Dedifferentiated amniotic fluid mesenchymal stem cell (primary cell): ENCODE data around the gene MYL7.

ENCODE experiments used
- DNase-seq: peaks from one replicate; pipeline ENCODE4 v3.0.0-alpha.2; 2016; ENCODE audit errors: extremely low spot score

The MYL7 gene

DNA sequence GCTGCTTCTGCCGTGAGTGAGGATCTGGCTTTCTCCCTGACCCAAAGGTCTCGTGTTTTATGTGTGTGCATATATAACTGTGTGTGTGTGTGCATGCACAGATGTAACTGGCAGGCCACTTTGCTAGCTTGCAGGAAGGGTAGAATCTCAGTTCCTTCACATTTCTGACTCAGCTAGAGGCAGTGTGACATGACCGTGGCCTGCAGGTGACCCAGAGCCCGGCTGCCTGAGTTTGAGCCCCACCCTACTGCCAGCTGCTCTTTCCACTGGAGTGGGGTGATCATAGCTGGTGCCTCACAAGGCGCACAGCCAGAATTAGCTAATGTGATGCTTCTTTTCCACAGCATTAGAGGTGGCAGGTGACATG is 9.3 kb upstream of the MYL7 start:
- no peak for DNase-seq

DNA sequence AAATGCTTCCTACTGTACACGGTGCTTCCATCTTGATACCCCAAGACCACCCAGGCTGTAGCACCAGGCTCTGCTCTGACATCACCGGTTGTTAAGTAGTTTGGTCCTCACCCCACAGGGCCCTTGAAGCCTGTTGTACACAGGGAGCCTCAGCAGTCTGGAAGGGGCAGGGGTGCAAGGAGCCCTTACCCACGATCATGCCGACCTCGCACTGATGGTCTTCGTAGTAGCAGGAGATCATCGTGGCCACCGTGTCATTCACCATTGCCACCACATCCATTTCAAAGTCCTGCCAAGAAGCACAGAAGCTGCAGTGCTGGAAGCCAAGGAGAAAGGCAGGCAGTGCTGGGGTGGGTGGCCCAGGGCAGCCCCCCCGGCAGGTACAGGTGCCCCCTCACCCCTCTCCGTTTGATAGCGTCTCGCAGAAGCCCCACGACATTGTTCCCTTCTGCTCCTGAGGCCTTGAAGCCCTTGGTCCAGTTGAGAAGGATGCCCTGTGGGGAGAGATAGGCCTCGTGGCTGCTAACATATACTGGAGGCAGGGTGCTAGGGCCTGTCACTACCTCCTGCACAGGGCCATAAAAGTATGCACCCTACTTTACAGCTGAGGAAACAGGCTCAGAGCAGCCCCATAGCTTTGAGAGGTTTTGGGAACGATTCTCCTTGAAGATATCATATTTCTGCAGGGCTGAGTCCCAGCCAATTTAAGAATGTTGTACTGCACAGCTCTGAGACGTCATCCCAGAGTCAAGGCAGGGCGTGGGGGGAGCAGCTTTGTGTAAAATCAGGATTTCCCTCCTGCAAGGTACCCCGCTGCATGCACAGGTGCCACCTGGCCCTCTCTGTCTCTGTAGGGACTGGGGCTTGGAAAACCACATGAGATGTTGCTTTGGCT is 8.7 kb upstream of the MYL7 start:
- peak; percentile 31 for DNase-seq

GRCh38 chr7:44148961-44149536 is 7.9 kb upstream of the MYL7 start:
- DNase-seq = no peak

GRCh38 chr7:44148166-44148565 is 7.0 kb upstream of the MYL7 start:
- no peak for DNase-seq

DNA sequence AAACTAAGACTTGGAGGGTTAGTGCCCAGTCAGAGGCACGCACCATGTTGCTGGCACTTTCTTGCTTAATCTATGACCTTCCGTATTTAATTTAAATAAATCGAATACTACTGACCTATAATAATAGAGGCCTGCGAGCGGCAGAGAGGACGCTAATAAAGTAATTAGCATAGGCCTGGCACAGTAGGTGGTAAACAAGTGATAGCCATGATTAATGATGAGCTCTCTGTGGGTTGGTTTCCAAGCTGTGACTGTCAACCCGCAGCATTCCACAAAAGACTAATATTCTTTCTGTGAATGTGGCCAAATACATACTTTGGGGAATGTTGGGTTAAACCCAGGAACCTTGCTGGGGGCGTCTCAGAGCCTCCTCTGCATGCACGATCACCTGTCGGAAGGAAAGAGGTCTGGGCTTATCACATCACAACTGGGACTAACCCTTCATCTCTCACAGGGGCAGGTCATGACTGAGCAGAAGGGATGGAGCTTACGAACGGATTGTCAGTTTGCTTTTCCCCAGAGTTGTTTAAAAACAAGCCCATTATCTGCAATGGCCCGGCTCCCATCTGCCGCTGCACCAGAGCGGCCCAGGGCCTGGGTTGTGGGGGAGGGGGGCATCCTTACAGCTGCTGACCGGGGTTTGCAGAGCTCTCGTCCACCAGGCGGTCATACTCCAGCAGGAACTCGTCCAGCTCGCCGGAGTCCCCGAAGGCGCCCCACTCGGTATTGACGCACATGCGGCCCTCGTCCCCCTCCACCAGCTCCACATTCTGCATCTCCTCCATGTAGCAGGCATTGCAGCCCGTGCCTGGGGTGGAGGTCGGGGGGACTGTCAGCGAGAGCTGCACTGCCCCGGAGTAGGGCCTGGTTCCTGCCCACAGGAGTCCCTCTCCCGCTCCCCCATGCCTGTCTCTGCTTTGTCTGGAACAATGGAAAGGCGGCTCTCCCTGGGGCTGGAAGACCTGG is 6.2 kb upstream of the MYL7 start:
- DNase-seq = no peak

DNA sequence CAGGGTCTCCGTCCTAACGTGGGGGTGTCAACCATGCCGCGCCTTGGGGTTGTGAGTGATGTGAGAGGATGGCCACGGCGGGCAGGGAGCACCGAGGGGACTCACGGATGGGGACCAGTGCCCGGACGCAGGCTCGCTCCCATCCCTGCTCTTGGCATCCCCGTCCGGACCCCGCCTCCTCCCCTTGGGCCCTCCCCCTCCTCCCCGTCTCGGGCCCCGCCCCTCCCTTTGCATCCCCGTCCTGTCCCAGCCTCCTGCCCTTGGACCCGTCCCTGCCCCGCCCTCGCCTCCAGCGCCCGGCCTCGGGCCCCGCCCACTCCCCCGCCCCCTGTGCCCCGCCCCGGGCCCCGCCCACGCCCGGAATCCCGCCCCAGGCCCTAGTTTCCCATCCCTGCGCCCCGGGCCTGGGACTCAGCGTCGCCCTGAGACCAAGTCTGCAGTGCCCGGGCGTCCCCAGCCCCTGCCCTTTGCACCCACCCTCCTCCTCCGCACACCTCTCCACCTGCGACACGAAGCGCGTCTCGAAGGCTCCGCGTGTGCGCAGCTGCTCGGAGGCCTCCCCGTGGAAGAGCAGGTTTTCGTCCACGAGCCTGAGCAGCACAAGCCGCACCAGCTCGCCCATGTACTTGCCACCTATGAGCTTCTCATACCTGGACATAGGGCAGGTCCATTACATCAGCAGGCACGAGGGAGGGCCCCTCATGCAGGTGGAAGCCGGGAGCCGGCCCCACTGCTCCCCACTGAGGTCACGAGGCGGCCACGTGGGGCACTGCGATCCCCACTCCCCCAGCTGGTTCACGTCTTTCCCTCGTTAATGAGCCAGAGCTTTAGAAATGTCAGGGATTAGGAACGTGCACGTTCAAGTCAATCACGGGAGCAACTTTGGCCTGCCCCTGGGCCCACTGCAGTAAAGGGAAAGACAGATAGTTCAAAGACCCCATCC is 5.1 kb upstream of the MYL7 start:
- DNase-seq = no peak

DNA sequence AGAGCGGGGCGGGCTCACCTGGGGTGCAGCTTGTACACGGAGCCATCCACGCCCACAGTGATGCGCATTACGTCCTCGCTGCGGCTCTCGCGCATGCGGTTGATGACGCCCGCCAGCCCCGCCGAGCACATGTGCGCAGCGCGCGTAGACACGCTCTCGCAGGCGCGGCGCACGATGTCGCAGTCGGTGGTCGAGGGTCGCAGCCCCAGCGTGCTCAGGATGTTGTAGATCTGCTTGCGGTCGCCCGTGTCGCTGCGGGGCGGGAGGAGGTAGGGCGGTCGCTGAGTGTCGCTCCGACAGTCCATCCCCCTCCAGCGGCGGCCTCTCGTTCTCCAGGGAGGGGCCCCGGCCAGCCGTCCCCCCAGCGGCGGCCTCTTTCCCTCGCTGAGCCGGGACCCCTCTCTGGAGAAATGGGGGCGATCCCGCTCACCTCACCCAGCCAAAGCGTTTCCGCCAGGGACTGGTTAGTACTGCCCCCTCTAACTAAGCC is 4.4 kb upstream of the MYL7 start:
- DNase-seq = no peak

DNA sequence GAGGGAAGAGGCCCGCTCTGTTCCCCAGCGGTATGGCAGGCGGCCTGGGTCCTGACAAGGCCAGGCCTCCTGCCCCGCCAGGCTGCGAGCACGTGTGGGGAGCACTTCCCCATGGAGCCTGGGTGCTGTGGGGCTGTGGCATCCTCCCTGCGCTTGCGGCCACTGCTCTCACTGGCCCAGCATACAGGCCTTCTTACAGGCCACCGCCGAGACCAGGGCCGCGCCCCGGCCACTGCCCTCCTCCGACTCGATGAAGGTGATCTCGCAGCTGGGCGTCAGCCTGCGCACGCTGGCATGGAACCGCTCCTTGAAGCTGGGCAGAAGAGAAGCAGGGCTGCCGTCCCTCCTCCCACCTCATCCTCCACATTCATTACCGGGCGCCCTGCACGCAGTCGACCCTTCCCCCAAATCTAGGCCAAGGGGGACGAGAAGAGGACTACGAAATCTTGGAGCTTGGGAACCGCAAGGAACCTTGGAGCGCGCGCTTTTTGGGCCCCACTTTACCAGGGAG is 3.9 kb upstream of the MYL7 start:
- DNase-seq = no peak

GRCh38 chr7:44144426-44144967 is 3.4 kb upstream of the MYL7 start:
- no peak for DNase-seq

GRCh38 chr7:44143646-44144250 is 2.6 kb upstream of the MYL7 start:
- no peak for DNase-seq

- no peak for DNase-seq
Observed at GRCh38 chr7:44142028-44142427, 896 bp upstream of the MYL7 start.

DNA sequence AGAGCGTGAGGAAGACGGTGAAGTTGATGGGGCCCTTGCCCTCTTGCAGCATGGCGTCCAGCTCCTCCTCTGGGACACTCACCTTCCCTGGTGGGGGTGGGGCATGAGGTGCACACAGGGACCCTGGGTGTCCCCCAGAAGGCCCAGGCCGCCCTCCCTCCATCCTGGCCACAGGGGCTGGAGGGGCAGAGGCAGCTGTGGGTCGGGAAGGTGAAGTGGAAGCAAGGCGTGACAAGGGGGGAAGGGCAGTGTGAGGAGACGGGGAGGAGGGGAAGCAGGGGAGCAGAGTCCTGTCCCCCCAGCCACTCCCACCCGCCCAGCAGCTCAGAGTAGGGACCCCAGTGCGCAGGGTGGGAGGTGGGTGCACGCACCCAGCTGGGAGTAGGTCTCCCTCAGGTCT is 791 bp downstream of the MYL7 start:
- no peak for DNase-seq

- DNase-seq = no peak
Observed at GRCh38 chr7:44139311-44140010, 1.7 kb downstream of the MYL7 start.

DNA sequence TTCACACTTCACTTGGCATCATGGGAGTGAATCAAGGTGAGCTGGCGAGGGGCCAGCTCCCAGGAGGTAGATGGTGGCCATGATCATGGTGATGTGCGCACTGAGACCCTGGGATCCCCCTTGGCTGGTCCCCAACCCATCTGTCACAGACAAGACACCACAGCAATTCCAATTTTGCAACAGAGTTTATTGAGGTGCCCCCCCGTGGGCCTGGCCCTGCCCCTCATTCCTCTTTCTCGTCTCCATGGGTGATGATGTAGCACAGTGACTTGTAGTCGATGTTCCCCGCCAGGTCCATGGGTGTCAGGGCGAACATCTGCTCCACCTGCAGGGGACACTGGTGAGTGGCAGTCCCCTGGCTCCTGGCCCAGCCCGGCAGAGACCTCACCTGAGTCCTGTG is 2.4 kb downstream of the MYL7 start:
- DNase-seq = no peak

DNA sequence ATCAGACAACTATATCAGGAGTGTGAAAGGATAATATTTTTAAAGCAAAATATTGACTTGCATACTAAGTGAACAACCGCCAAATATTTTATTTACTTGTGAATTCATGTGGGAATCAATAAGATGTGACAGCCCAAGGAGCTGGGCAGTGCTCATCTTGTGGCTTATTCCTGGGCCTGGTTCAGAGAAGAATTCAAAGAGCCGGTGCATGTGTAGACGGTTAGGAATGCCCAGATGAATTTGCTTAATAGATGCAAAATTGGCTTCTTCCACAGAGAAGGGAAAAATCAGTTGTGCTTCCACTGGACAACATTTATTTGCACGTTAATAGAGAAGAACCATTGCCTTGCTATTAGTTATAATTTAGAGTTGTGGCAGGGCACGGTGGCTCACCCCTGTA is 4.4 kb downstream of the MYL7 start:
- DNase-seq = no peak

DNA sequence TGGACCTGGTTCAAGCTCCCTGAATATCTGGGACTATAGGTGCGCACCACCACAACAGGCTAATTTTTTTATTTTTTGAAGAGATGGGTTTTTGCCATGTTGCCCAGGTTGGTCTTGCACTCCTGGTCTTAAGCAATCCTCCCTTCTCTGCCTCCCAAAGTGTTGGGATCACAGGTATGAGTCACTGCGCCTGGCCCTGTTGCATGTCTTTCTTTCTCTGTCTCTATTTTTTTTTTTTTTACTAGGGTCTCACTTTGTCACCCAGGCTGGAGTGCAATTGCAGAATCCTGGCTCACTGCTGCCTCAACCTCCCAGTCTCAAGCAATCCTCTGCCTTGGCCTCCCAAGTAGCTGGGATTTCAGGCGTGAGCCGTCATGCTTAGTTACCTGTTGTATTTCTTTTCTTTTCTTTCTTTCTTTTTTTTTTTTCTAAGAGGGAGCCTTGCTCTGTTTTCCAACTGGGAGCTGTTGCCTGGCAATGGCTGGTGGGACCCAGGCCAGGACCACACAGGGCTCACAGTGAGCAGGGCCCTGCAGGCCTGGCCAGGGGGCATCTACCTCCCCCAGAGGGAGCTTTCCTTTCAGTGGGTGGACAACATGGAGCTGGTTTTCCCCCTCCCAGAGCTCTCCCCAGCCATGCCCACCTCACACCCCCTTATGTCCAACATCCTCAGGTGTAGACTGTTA is 6.0 kb downstream of the MYL7 start:
- no peak for DNase-seq

- DNase-seq = no peak
Observed at GRCh38 chr7:44133295-44133694, 7.8 kb downstream of the MYL7 start.

GRCh38 chr7:44132039-44132438 is 9.1 kb downstream of the MYL7 start:
- no peak for DNase-seq
